Activated CD4-positive, alpha-beta memory T cell treated with anti-CD3 and anti-CD28 coated beads, Interleukin-2, amount 10 ng/mL, durations not matched to agents 7 days and 5 days (primary cell): ENCODE data around the gene TFG. TPM values are rescaled to one million over a fixed set of nuclear protein-coding genes. Genes with fewer than 3 reads are reported as not detected.

Experiments
- CTCF ChIA-PET: fragments of 350-600 bp; sonication (Branson Sonifier 250); formaldehyde crosslinking; loops from one replicate; lab custom pipeline; 2021; ENCODE audit warnings: antibody characterized with exemption, inconsistent platforms; lab: Charles Lee
- POLR2A ChIA-PET: fragments of 350-600 bp; sonication (Branson Sonifier 250); formaldehyde crosslinking; loops from one replicate; lab custom pipeline; 2021; ENCODE audit warnings: antibody characterized with exemption; lab: Charles Lee
- DNase-seq: peaks from one replicate; pipeline ENCODE4 v3.0.0-alpha.2; 2020
- H3K27ac Mint-ChIP-seq: one replicate; pipeline ENCODE4 v1.8.0; 2021; ENCODE audit warnings: mild to moderate bottlenecking, mixed read lengths
- H3K27me3 Mint-ChIP-seq: one replicate; pipeline ENCODE4 v1.8.0; 2021; ENCODE audit warnings: mixed read lengths
- H3K36me3 Mint-ChIP-seq: one replicate; pipeline ENCODE4 v1.8.0; 2021; ENCODE audit warnings: low read depth, mixed read lengths
- H3K4me1 Mint-ChIP-seq: one replicate; pipeline ENCODE4 v1.8.0; 2021; ENCODE audit warnings: mixed read lengths
- H3K4me3 Mint-ChIP-seq: one replicate; pipeline ENCODE4 v1.8.0; 2021; ENCODE audit warnings: mild to moderate bottlenecking, mixed read lengths
- H3K9me3 Mint-ChIP-seq: one replicate; pipeline ENCODE4 v1.8.0; 2021; ENCODE audit warnings: mixed read lengths
- total RNA-seq, 2 experiments: library from RNA; stranded (reverse); gene quantifications; one replicate each; pipeline ENCODE4 v1.2.3, GENCODE V29; 2021

TFG gene
- total RNA-seq, 2 experiments from 2014 or later: 56.4 to 56.5 TPM

- POLR2A ChIA-PET: interaction anchor here (0.7 to 2.4 kb wide), 12 partner anchors 12 to 1139 kb away, joined by 3 to 15 read pairs (median 4); partner anchors contain the start of genes LNP1, TBC1D23 and TOMM70
- H3K27ac Mint-ChIP-seq: peak overlapping the region; percentile 74
- CTCF ChIA-PET: interaction anchor here (0.7 to 2.2 kb wide), 15 partner anchors 11 to 1828 kb away, joined by 3 to 9 read pairs (median 3); partner anchors contain the start of gene NIT2
- peaks cover 45% of the 10 kb centered on the region for H3K4me1 Mint-ChIP-seq
- H3K27me3 Mint-ChIP-seq: no peaks in the 10 kb centered on the region
- peak overlapping the region; percentile 74 for H3K4me3 Mint-ChIP-seq
- H3K36me3 Mint-ChIP-seq: peaks cover 44% of the 10 kb centered on the region
- peak; percentile 80 for DNase-seq
- H3K9me3 Mint-ChIP-seq: no peaks in the 10 kb centered on the region
Observed at GRCh38 chr3:100710261-100710968, 1.1 kb downstream of the TFG start.

GRCh38 chr3:100715176-100715575 is 5.9 kb downstream of the TFG start:
- no peak overlapping the region for H3K4me3 Mint-ChIP-seq
- H3K27ac Mint-ChIP-seq: no peak overlapping the region
- ChIA-PET CTCF (no interaction called here), POLR2A (no interaction called here)
- H3K4me1 Mint-ChIP-seq: peaks cover 59% of the 10 kb centered on the region
- peaks cover 75% of the 10 kb centered on the region for H3K36me3 Mint-ChIP-seq
- no peaks in the 10 kb centered on the region for H3K27me3 Mint-ChIP-seq
- no peak for DNase-seq
- no peaks in the 10 kb centered on the region for H3K9me3 Mint-ChIP-seq

- Mint-ChIP-seq H3K27me3 (no peaks in the 10 kb centered on the region), H3K27ac (no peak overlapping the region), H3K4me1 (peaks cover 44% of the 10 kb centered on the region), H3K9me3 (no peaks in the 10 kb centered on the region), H3K4me3 (no peak overlapping the region), H3K36me3 (peaks cover 75% of the 10 kb centered on the region)
- ChIA-PET POLR2A (no interaction called here), CTCF (no interaction called here)
- no peak for DNase-seq
Observed at GRCh38 chr3:100717063-100717462, 7.8 kb downstream of the TFG start.

GRCh38 chr3:100717637-100718487 is 8.6 kb downstream of the TFG start:
- no peak overlapping the region for H3K27ac Mint-ChIP-seq
- peaks cover 36% of the 10 kb centered on the region for H3K4me1 Mint-ChIP-seq
- POLR2A ChIA-PET: no interaction called here

GRCh38 chr3:100719136-100719535 is 9.8 kb downstream of the TFG start:
- H3K4me1 Mint-ChIP-seq: peaks cover 28% of the 10 kb centered on the region
- H3K27me3 Mint-ChIP-seq: no peaks in the 10 kb centered on the region
- no peaks in the 10 kb centered on the region for H3K9me3 Mint-ChIP-seq
- no peak for DNase-seq
- H3K27ac Mint-ChIP-seq: no peak overlapping the region
- ChIA-PET CTCF (interaction anchor here (0.5 kb wide), 1 partner anchor 54 kb away, joined by 4 read pairs; no protein-coding TSS in a partner anchor), POLR2A (no interaction called here)
- H3K4me3 Mint-ChIP-seq: no peak overlapping the region
- peaks cover 71% of the 10 kb centered on the region for H3K36me3 Mint-ChIP-seq

More at GRCh38 chr3:100717637-100718487, 8.6 kb downstream of the TFG start:
- Mint-ChIP-seq H3K27me3 (no peaks in the 10 kb centered on the region), H3K4me3 (no peak overlapping the region), H3K9me3 (no peaks in the 10 kb centered on the region), H3K36me3 (peaks cover 76% of the 10 kb centered on the region)
- CTCF ChIA-PET: interaction anchor here (0.6 to 0.7 kb wide), 2 partner anchors 9 to 884 kb away, joined by 3 to 4 read pairs; no protein-coding TSS in a partner anchor
- no peak for DNase-seq

- Mint-ChIP-seq H3K4me1 (peaks cover 24% of the 10 kb centered on the region), H3K9me3 (no peaks in the 10 kb centered on the region), H3K36me3 (peaks cover 66% of the 10 kb centered on the region), H3K27me3 (no peaks in the 10 kb centered on the region), H3K27ac (no peak overlapping the region), H3K4me3 (no peak overlapping the region)
- DNase-seq: no peak
- CTCF ChIA-PET: no interaction called here
- POLR2A ChIA-PET: no interaction called here
Observed at GRCh38 chr3:100720426-100720825, 11.1 kb downstream of the TFG start.

GRCh38 chr3:100725935-100726513 is 16.7 kb downstream of the TFG start:
- Mint-ChIP-seq H3K27ac (no peak overlapping the region), H3K9me3 (no peaks in the 10 kb centered on the region), H3K27me3 (no peaks in the 10 kb centered on the region), H3K4me1 (peaks cover 28% of the 10 kb centered on the region), H3K36me3 (peaks cover 60% of the 10 kb centered on the region), H3K4me3 (no peak overlapping the region)
- POLR2A ChIA-PET: interaction anchor here (1.3 to 1.7 kb wide), 2 partner anchors 13 to 15 kb away, joined by 3 to 11 read pairs; no protein-coding TSS in a partner anchor
- DNase-seq: no peak
- CTCF ChIA-PET: interaction anchor here (2.4 kb wide), 1 partner anchor 16 kb away, joined by 6 read pairs; no protein-coding TSS in a partner anchor

- no peak overlapping the region for H3K4me3 Mint-ChIP-seq
- H3K27me3 Mint-ChIP-seq: no peaks in the 10 kb centered on the region
- ChIA-PET POLR2A (interaction anchor here (1.7 kb wide), 1 partner anchor 16 kb away, joined by 11 read pairs; no protein-coding TSS in a partner anchor), CTCF (interaction anchor here (0.8 to 2.4 kb wide), 2 partner anchors 9 to 17 kb away, joined by 3 to 6 read pairs; no protein-coding TSS in a partner anchor)
- peaks cover 56% of the 10 kb centered on the region for H3K36me3 Mint-ChIP-seq
- no peak for DNase-seq
- H3K9me3 Mint-ChIP-seq: no peaks in the 10 kb centered on the region
- peaks cover 28% of the 10 kb centered on the region for H3K4me1 Mint-ChIP-seq
- peak overlapping the region; percentile 50 for H3K27ac Mint-ChIP-seq
Observed at GRCh38 chr3:100726706-100727105, 17.4 kb downstream of the TFG start.

GRCh38 chr3:100730524-100730923 is 21.2 kb downstream of the TFG start:
- Mint-ChIP-seq H3K27me3 (no peaks in the 10 kb centered on the region), H3K36me3 (peaks cover 56% of the 10 kb centered on the region), H3K4me3 (no peak overlapping the region), H3K27ac (no peak overlapping the region), H3K4me1 (peaks cover 30% of the 10 kb centered on the region), H3K9me3 (no peaks in the 10 kb centered on the region)
- no peak for DNase-seq
- ChIA-PET CTCF (no interaction called here), POLR2A (no interaction called here)

GRCh38 chr3:100732435-100732834 is 23.1 kb downstream of the TFG start:
- Mint-ChIP-seq H3K4me1 (peaks cover 12% of the 10 kb centered on the region), H3K9me3 (no peaks in the 10 kb centered on the region), H3K27ac (no peak overlapping the region), H3K36me3 (peaks cover 56% of the 10 kb centered on the region), H3K4me3 (no peak overlapping the region), H3K27me3 (no peaks in the 10 kb centered on the region)
- ChIA-PET CTCF (no interaction called here), POLR2A (no interaction called here)
- no peak for DNase-seq

GRCh38 chr3:100737334-100737733 is 28.0 kb downstream of the TFG start:
- Mint-ChIP-seq H3K27me3 (no peaks in the 10 kb centered on the region), H3K36me3 (peaks cover 57% of the 10 kb centered on the region), H3K4me1 (peaks cover 3% of the 10 kb centered on the region), H3K9me3 (no peaks in the 10 kb centered on the region), H3K4me3 (no peak overlapping the region), H3K27ac (no peak overlapping the region)
- POLR2A ChIA-PET: no interaction called here
- CTCF ChIA-PET: no interaction called here
- DNase-seq: no peak

GRCh38 chr3:100740207-100740606 is 30.9 kb downstream of the TFG start:
- H3K27me3 Mint-ChIP-seq: no peaks in the 10 kb centered on the region
- H3K27ac Mint-ChIP-seq: no peak overlapping the region
- CTCF ChIA-PET: no interaction called here
- no peak overlapping the region for H3K4me3 Mint-ChIP-seq
- POLR2A ChIA-PET: no interaction called here
- no peaks in the 10 kb centered on the region for H3K4me1 Mint-ChIP-seq
- DNase-seq: no peak
- peaks cover 48% of the 10 kb centered on the region for H3K36me3 Mint-ChIP-seq
- H3K9me3 Mint-ChIP-seq: no peaks in the 10 kb centered on the region
